SK-N-SH (cell line): ENCODE results near the gene NFKB2. TPM values are rescaled to one million over a fixed set of nuclear protein-coding genes. Genes with fewer than 3 reads are reported as not detected.

Experiments used
- CTCF ChIA-PET: fragments of 300-600, 350-600 bp; formaldehyde crosslinking; extraction: SDS; loops from one replicate; lab custom pipeline; 2021; lab: Yijun Ruan, JAX
- POLR2A ChIA-PET: fragments of 350-600 bp; sonication (Branson Sonifier 250); formaldehyde crosslinking; extraction: SDS; loops from one replicate; lab custom pipeline; 2020; ENCODE audit warnings: antibody characterized with exemption, inconsistent platforms; lab: Yijun Ruan, JAX
- DNase-seq: peaks from one replicate; pipeline ENCODE4 v3.0.0; 2012
- H2AFZ ChIP-seq: fragments of 200-600 bp; sonication (generic); 2 replicates; pipeline ENCODE4 v1.8.1; 2016; ENCODE audit warnings: antibody characterized with exemption, mild to moderate bottlenecking, low read depth
- H3F3A ChIP-seq: fragments of 200-600 bp; sonication (generic); replicated peaks from 2 replicates; pipeline ENCODE3; 2016; ENCODE audit warnings: antibody characterized with exemption, mild to moderate bottlenecking; ENCODE audit not compliant: insufficient read depth
- H3K27ac ChIP-seq, 2 experiments: fragments of 200-500 bp in 1 of 2; fragments of 200-600 bp in 1 of 2; sonication (Bioruptor generic) in 1 of 2; sonication (generic), shearing (Covaris generic) in 1 of 2; 2 replicates each; pipeline versions ENCODE4 v1.5.1 to v1.6.1; 2014 to 2016; ENCODE audit warnings: low read depth in 2 of 2, inconsistent platforms in 1 of 2, low read length in 1 of 2, mild to moderate bottlenecking in 1 of 2, mixed read lengths in 1 of 2
- H3K27me3 ChIP-seq: fragments of 200-600 bp; sonication (generic), shearing (Covaris generic); 2 replicates; pipeline ENCODE4 v1.6.1; 2016; ENCODE audit warnings: mixed run types; ENCODE audit not compliant: insufficient read depth
- H3K36me3 ChIP-seq, 2 experiments: fragments of 200-500 bp in 1 of 2; fragments of 200-600 bp in 1 of 2; sonication (Bioruptor generic) in 1 of 2; sonication (generic) in 1 of 2; replicated peaks in 1 of 2; 2 replicates each; pipeline versions ENCODE3 to v1.5.1; 2014 to 2016; ENCODE audit warnings: low read length in 1 of 2, mild to moderate bottlenecking in 1 of 2; ENCODE audit not compliant: insufficient read depth in 2 of 2, control insufficient read depth in 1 of 2
- H3K4me1 ChIP-seq, 2 experiments: fragments of 200-500 bp in 1 of 2; fragments of 200-600 bp in 1 of 2; sonication (Bioruptor generic) in 1 of 2; sonication (generic), shearing (Covaris generic) in 1 of 2; 2 replicates each; pipeline versions ENCODE4 v1.5.1 to v1.6.1; 2014 to 2016; ENCODE audit warnings: low read depth in 1 of 2, low read length in 1 of 2, mixed run types in 1 of 2; ENCODE audit not compliant: insufficient read depth in 2 of 2, control insufficient read depth in 1 of 2
- H3K4me2 ChIP-seq: fragments of 200-600 bp; sonication (generic), shearing (Covaris generic); 2 replicates; pipeline ENCODE4 v1.6.1; 2017; ENCODE audit warnings: mixed run types
- H3K4me3 ChIP-seq, 2 experiments: fragments of 200-500 bp in 1 of 2; fragments of 200-600 bp in 1 of 2; sonication (Bioruptor generic) in 1 of 2; sonication (generic), shearing (Covaris generic) in 1 of 2; 2 replicates each; pipeline versions ENCODE4 v1.5.1 to v1.8.1; 2014 to 2016; ENCODE audit warnings: low read depth in 2 of 2, inconsistent platforms in 1 of 2, low read length in 1 of 2, mild to moderate bottlenecking in 1 of 2, mixed read lengths in 1 of 2, moderate library complexity in 1 of 2
- H3K79me2 ChIP-seq: fragments of 200-600 bp; sonication (generic); 2 replicates; pipeline ENCODE4 v1.8.1; 2017; ENCODE audit warnings: mild to moderate bottlenecking; ENCODE audit not compliant: insufficient read depth
- H3K9ac ChIP-seq: fragments of 200-600 bp; sonication (generic); 2 replicates; pipeline ENCODE4 v1.6.1; 2017; ENCODE audit warnings: mixed run types
- H3K9me2 ChIP-seq: fragments of 200-600 bp; sonication (generic); 2 replicates; pipeline ENCODE4 v1.6.1; 2017; ENCODE audit warnings: mixed run types
- H3K9me3 ChIP-seq: fragments of 200-600 bp; sonication (generic); 2 replicates; pipeline ENCODE4 v1.6.1; 2017; ENCODE audit warnings: mixed run types, mild to moderate bottlenecking, moderate library complexity
- H4K20me1 ChIP-seq: fragments of 200-600 bp; sonication (generic); 2 replicates; pipeline ENCODE4 v1.6.1; 2017; ENCODE audit warnings: mild to moderate bottlenecking, mixed run types; ENCODE audit not compliant: insufficient read depth
- CHD2 ChIP-seq: fragments of 150-350 bp; IDR thresholded peaks from 2 replicates; pipeline ENCODE4 v1.6.1; 2018; ENCODE audit warnings: low read length; ENCODE audit not compliant: partially characterized antibody
- ELF1 ChIP-seq: IDR thresholded peaks from 2 replicates; pipeline ENCODE4 v1.4.0; 2012
- EP300 ChIP-seq, 2 experiments: IDR thresholded peaks; 2 replicates each; pipeline versions ENCODE4 v1.4.0 to v1.6.1; 2012; ENCODE audit warnings: borderline replicate concordance in 1 of 2, low read depth in 1 of 2, low read length in 1 of 2
- GABPA ChIP-seq: IDR thresholded peaks from 2 replicates; pipeline ENCODE4 v1.4.0; 2012; ENCODE audit warnings: low read depth, mild to moderate bottlenecking
- GATA2 ChIP-seq: sonication (generic); formaldehyde crosslinking; IDR thresholded peaks from 2 replicates; pipeline ENCODE4 v1.5.0; 2020; ENCODE audit warnings: mild to moderate bottlenecking, missing genetic modification reagents
- IRF3 ChIP-seq: fragments of 150-350 bp; IDR thresholded peaks from 2 replicates; pipeline ENCODE4 v1.6.1; 2016; ENCODE audit warnings: mild to moderate bottlenecking, low read depth, low read length
- MXI1 ChIP-seq: IDR thresholded peaks from 2 replicates; pipeline ENCODE4 v1.6.1; 2012; ENCODE audit warnings: mild to moderate bottlenecking, low read depth, low read length, improper control_type of control experiment
- NFIC ChIP-seq: IDR thresholded peaks from 2 replicates; pipeline ENCODE4 v1.4.0; 2012; ENCODE audit warnings: borderline replicate concordance
- NRF1 ChIP-seq: IDR thresholded peaks from 2 replicates; pipeline ENCODE4 v1.6.1; 2012; ENCODE audit warnings: low read depth, mild to moderate bottlenecking, low read length
- PBX3 ChIP-seq: IDR thresholded peaks from 2 replicates; pipeline ENCODE4; 2012
- POLR2AphosphoS5 ChIP-seq: IDR thresholded peaks from 2 replicates; pipeline ENCODE4 v1.6.1; 2012; ENCODE audit warnings: low read depth, low read length
- RCOR1 ChIP-seq: fragments of 150-350 bp; IDR thresholded peaks from 2 replicates; pipeline ENCODE4 v1.6.1; 2017; ENCODE audit warnings: antibody characterized with exemption, low read length
- REST ChIP-seq: IDR thresholded peaks from 2 replicates; pipeline ENCODE4 v1.6.1; 2012; ENCODE audit warnings: mild to moderate bottlenecking, low read depth, low read length, moderate library complexity
- SIN3A ChIP-seq: IDR thresholded peaks from 2 replicates; pipeline ENCODE4 v1.6.1; 2012; ENCODE audit warnings: low read depth, mild to moderate bottlenecking, low read length, moderate library complexity, borderline replicate concordance
- USF1 ChIP-seq: IDR thresholded peaks from 2 replicates; pipeline ENCODE4 v1.4.0; 2012; ENCODE audit warnings: low read depth, borderline replicate concordance
- WGBS: methylation state at CpG from one replicate; pipeline ENCODE4 v1.1.6; 2017; ENCODE audit warnings: low lambda C conversion rate; 5-methylcytosine and 5-hydroxymethylcytosine counted together
- polyA plus RNA-seq, 3 experiments: library from polyadenylated mRNA; depleted of rRNA; stranded (reverse); fragments of >200 nt; gene quantifications; 2 replicates each; pipeline ENCODE4 v1.2.3, GENCODE V29; 2012

NFKB2 gene
- polyA plus RNA-seq, 1 of the 3 experiments (the other 2 are of a cell fraction): 26.6 TPM

GRCh38 chr10:102354451-102354850 is 41.1 kb upstream of the NFKB2 start:
- CTCF ChIA-PET: interaction anchor here (1.0 to 21.0 kb wide), 8 partner anchors 9 to 185 kb away, joined by 3 to 824 read pairs (median 66); partner anchors contain the start of genes ELOVL3, NFKB2, PITX3 and SUFU
- no peaks in the 10 kb centered on the region for H3K4me1 ChIP-seq

More at GRCh38 chr10:102354451-102354850, 41.1 kb upstream of the NFKB2 start:
- no peak for TF ChIP-seq SIN3A
- no peak for TF ChIP-seq NRF1
- no peak for TF ChIP-seq POLR2AphosphoS5
- no peak for TF ChIP-seq USF1
- no peak for TF ChIP-seq PBX3
- TF ChIP-seq MXI1: no peak
- TF ChIP-seq NFIC: no peak
- no peak for TF ChIP-seq CHD2
- no peak for TF ChIP-seq RCOR1
- TF ChIP-seq IRF3: no peak
- no peak for TF ChIP-seq REST
- no peak for TF ChIP-seq GABPA
- no peak for TF ChIP-seq GATA2 (CRISPR knock-in tag)
- no peak for TF ChIP-seq EP300 (IDR thresholded peaks at IDR 0.05; ENCODE audit: borderline replicate concordance in 1 of 2, low read depth in 1 of 2, low read length in 1 of 2)
- TF ChIP-seq ELF1: no peak
- TF ChIP-seq, all 33 proteins: peak for 0
- H3K79me2 ChIP-seq: no peaks in the 10 kb centered on the region
- WGBS: 98% methylated on average over 3 of the region's 3 CpGs
- no peaks in the 10 kb centered on the region for H3K9me3 ChIP-seq
- DNase-seq: no peak
- no peaks in the 10 kb centered on the region for H3K27me3 ChIP-seq
- H3K36me3 ChIP-seq: peaks cover 38 to 59% of the 10 kb centered on the region in 2 experiments
- no peak overlapping the region for H3K27ac ChIP-seq
- H2AFZ ChIP-seq: no peak overlapping the region
- no peak overlapping the region for H3K9ac ChIP-seq
- POLR2A ChIA-PET: no interaction called here
- H3K9me2 ChIP-seq: no peaks in the 10 kb centered on the region
- H3K4me3 ChIP-seq: no peak overlapping the region
- peaks cover 3% of the 10 kb centered on the region for H3F3A ChIP-seq
- H3K4me2 ChIP-seq: no peak overlapping the region
- H4K20me1 ChIP-seq: peaks cover 12% of the 10 kb centered on the region
